C4-2B (cell line): ENCODE results near the gene WDFY2.

ENCODE experiments used
- ZFX ChIP-seq: fragments of 450-650 bp; IDR thresholded peaks from 2 replicates; pipeline ENCODE4 v1.6.1; 2017
- TF ChIP-seq, protein P1 (sequence below): fragments of 450-650 bp; conservative IDR thresholded peaks from 2 replicates; pipeline ENCODE4 v1.5.1; 2017; ENCODE audit warnings: mild to moderate bottlenecking

- TF ChIP-seq, protein P1, sequence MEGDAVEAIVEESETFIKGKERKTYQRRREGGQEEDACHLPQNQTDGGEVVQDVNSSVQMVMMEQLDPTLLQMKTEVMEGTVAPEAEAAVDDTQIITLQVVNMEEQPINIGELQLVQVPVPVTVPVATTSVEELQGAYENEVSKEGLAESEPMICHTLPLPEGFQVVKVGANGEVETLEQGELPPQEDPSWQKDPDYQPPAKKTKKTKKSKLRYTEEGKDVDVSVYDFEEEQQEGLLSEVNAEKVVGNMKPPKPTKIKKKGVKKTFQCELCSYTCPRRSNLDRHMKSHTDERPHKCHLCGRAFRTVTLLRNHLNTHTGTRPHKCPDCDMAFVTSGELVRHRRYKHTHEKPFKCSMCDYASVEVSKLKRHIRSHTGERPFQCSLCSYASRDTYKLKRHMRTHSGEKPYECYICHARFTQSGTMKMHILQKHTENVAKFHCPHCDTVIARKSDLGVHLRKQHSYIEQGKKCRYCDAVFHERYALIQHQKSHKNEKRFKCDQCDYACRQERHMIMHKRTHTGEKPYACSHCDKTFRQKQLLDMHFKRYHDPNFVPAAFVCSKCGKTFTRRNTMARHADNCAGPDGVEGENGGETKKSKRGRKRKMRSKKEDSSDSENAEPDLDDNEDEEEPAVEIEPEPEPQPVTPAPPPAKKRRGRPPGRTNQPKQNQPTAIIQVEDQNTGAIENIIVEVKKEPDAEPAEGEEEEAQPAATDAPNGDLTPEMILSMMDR, result no peak
- TF ChIP-seq ZFX, result no peak
Measured at GRCh38 chr13:51608857-51609406, 24.7 kb downstream of the WDFY2 start.
